ENCODE data around the gene MTAP. TPM values are rescaled to one million over a fixed set of nuclear protein-coding genes. Genes with fewer than 3 reads are reported as not detected.

Gene MTAP
- total RNA-seq: 24.7 and 34.4 TPM in 2 replicates

DNA sequence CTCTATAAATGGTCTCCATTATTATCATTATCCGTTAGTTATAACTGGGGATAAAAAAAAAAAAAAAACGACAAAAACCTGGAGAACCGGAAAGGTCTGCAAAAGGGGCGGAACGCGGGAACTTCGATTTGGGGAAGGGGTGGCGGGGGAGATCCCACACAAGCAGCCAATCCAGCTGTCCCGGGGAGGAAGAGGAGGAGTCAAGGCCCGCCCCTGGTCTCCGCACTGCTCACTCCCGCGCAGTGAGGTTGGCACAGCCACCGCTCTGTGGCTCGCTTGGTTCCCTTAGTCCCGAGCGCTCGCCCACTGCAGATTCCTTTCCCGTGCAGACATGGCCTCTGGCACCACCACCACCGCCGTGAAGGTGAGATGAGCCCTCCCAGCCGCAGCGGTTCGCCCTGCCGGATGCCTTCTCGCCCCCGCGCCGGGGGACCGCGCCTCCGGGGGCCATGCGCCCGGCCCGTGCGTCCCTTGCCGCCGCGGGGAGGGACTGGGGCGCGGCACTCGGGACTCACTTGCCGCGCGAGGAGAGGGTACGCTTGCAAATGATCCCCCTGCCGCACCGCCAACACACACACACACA lies at the start of gene MTAP:
TSS of gene MTAP (plus strand) at position 219 of the 583 bp plus-strand sequence. CDS start at position 332, 113 bp downstream.

Other genes starting within 250 kb of the MTAP start
- 12.3 and 17.2 TPM in 2 replicates for gene CDKN2A, start 191.8 kb downstream of the MTAP start, total RNA-seq
- 8.4 and 10.1 TPM in 2 replicates for gene CDKN2B-AS1, start 192.2 kb downstream of the MTAP start, total RNA-seq
- gene CDKN2B, start 206.7 kb downstream of the MTAP start, total RNA-seq: 17.9 and 22.1 TPM in 2 replicates

Measured in hair follicle dermal papilla cell (primary cell).